Smooth muscle cell (in vitro differentiated cells): ENCODE results near the gene VPS13D. TPM values are rescaled to one million over a fixed set of nuclear protein-coding genes. Genes with fewer than 3 reads are reported as not detected.

Experiments
- DNase-seq: peaks from one replicate; lab custom pipeline; 2025; ENCODE audit not compliant: unreplicated experiment; lab: John Stamatoyannopoulos, UW
- H2AFZ ChIP-seq: fragments of 200-600 bp; sonication (generic); 2 replicates; pipeline ENCODE4 v1.6.0; 2016; ENCODE audit warnings: antibody characterized with exemption, low read depth, mild to moderate bottlenecking
- H3F3A ChIP-seq: fragments of 200-600 bp; sonication (generic); 2 replicates; pipeline ENCODE4 v1.6.0; 2017; ENCODE audit warnings: antibody characterized with exemption, low read depth
- H3K27ac ChIP-seq: fragments of 200-600 bp; sonication (generic); 2 replicates; pipeline ENCODE4 v1.5.1; 2016; ENCODE audit warnings: low read depth, mild to moderate bottlenecking
- H3K27me3 ChIP-seq: fragments of 200-600 bp; sonication (generic); 2 replicates; pipeline ENCODE4 v1.6.1; 2016; ENCODE audit warnings: low read depth, mild to moderate bottlenecking
- H3K36me3 ChIP-seq: fragments of 200-600 bp; sonication (generic); 2 replicates; pipeline ENCODE4 v1.5.1; 2016; ENCODE audit warnings: low read depth
- H3K4me1 ChIP-seq: fragments of 200-600 bp; sonication (generic); 2 replicates; pipeline ENCODE4 v1.5.1; 2016; ENCODE audit warnings: low read depth
- H3K4me2 ChIP-seq: fragments of 200-600 bp; sonication (generic); 2 replicates; pipeline ENCODE4 v1.6.0; 2016; ENCODE audit warnings: mild to moderate bottlenecking
- H3K4me3 ChIP-seq: fragments of 200-600 bp; sonication (generic); 2 replicates; pipeline ENCODE4 v1.5.1; 2016; ENCODE audit warnings: mild to moderate bottlenecking
- H3K79me2 ChIP-seq: fragments of 200-600 bp; sonication (generic); 2 replicates; pipeline ENCODE4 v1.6.0; 2016; ENCODE audit warnings: low read depth, mild to moderate bottlenecking
- H3K9ac ChIP-seq: fragments of 200-600 bp; sonication (generic); 2 replicates; pipeline ENCODE4 v1.6.0; 2016; ENCODE audit warnings: low read depth
- H3K9me3 ChIP-seq: fragments of 200-600 bp; sonication (generic); replicated peaks from 2 replicates; pipeline ENCODE4 v1.5.1; 2016; ENCODE audit warnings: low read depth
- H4K20me1 ChIP-seq: fragments of 200-600 bp; sonication (generic); 2 replicates; pipeline ENCODE4 v1.6.0; 2016; ENCODE audit warnings: low read depth
- CTCF ChIP-seq: fragments of 200-600 bp; sonication (generic); IDR thresholded peaks from 2 replicates; pipeline ENCODE4 v1.5.1; 2017; ENCODE audit warnings: borderline replicate concordance, mild to moderate bottlenecking, antibody characterized with exemption; ENCODE audit not compliant: insufficient read depth, poor library complexity, severe bottlenecking
- WGBS: methylation state at CpG from one replicate; pipeline ENCODE4 v1.1.7; 2016; ENCODE audit warnings: low lambda C conversion rate; 5-methylcytosine and 5-hydroxymethylcytosine counted together
- polyA plus RNA-seq: library from polyadenylated mRNA; unstranded; fragments of >200 nt; fragmentation: Nextera tagmentation; extraction: Ambion mirVana; gene quantifications from 2 replicates; pipeline ENCODE4 v1.2.1, GENCODE V29; 2016
- total RNA-seq: library from RNA; depleted of rRNA; stranded (reverse); fragments of >200 nt; gene quantifications from 2 replicates; pipeline ENCODE4 v1.2.3, GENCODE V29; 2014

VPS13D gene
- total and polyA plus RNA-seq, 2 experiments from 2014 or later = 3.5 to 20.0 TPM

GRCh38 chr1:12456979-12457378, 227.1 kb downstream of the VPS13D start:
- no peak overlapping the region for H2AFZ ChIP-seq
- H3K79me2 ChIP-seq = no peaks in the 10 kb centered on the region
- H3K4me1 ChIP-seq = peaks cover 13% of the 10 kb centered on the region
- H3K36me3 ChIP-seq = peaks cover 4% of the 10 kb centered on the region
- no peak overlapping the region for H3K4me2 ChIP-seq
- 53% methylated on average over 1 of the region's 1 CpG for WGBS
- no peak for TF ChIP-seq CTCF
- H3K4me3 ChIP-seq = no peak overlapping the region
- H4K20me1 ChIP-seq = no peaks in the 10 kb centered on the region
- H3K27me3 ChIP-seq = no peaks in the 10 kb centered on the region
- DNase-seq = no peak
- H3K9ac ChIP-seq = no peak overlapping the region
- no peaks in the 10 kb centered on the region for H3K9me3 ChIP-seq
- H3F3A ChIP-seq = no peaks in the 10 kb centered on the region
- no peak overlapping the region for H3K27ac ChIP-seq

- peaks cover 16% of the 10 kb centered on the region for H3K4me1 ChIP-seq
These were observed 227.9 kb downstream of the VPS13D start for GRCh38 chr1:12457771-12458170.

GRCh38 chr1:12458571-12458970, 228.7 kb downstream of the VPS13D start:
- no peak for TF ChIP-seq CTCF
- Histone ChIP-seq H4K20me1 (no peaks in the 10 kb centered on the region), H3K36me3 (peaks cover 4% of the 10 kb centered on the region), H3F3A (no peaks in the 10 kb centered on the region), H3K4me3 (no peak overlapping the region), H3K27me3 (no peaks in the 10 kb centered on the region), H3K4me2 (no peak overlapping the region), H2AFZ (no peak overlapping the region), H3K9me3 (no peaks in the 10 kb centered on the region), H3K4me1 (peaks cover 16% of the 10 kb centered on the region), H3K27ac (no peak overlapping the region), H3K9ac (no peak overlapping the region), H3K79me2 (no peaks in the 10 kb centered on the region)
- no peak for DNase-seq
- WGBS = 91% methylated on average over 1 of the region's 1 CpG

More at GRCh38 chr1:12457771-12458170, 227.9 kb downstream of the VPS13D start:
- Histone ChIP-seq H3K27me3 (no peaks in the 10 kb centered on the region), H3K4me3 (no peak overlapping the region), H3F3A (no peaks in the 10 kb centered on the region), H3K9ac (no peak overlapping the region), H4K20me1 (no peaks in the 10 kb centered on the region), H3K79me2 (no peaks in the 10 kb centered on the region), H3K4me2 (no peak overlapping the region), H3K36me3 (peaks cover 4% of the 10 kb centered on the region), H2AFZ (no peak overlapping the region), H3K9me3 (no peaks in the 10 kb centered on the region), H3K27ac (no peak overlapping the region)
- no peak for TF ChIP-seq CTCF
- 92% methylated on average over 4 of the region's 4 CpGs for WGBS
- DNase-seq = no peak

- H3K27ac ChIP-seq = no peak overlapping the region
- TF ChIP-seq CTCF = no peak
- no peak overlapping the region for H3K4me3 ChIP-seq
- no peak overlapping the region for H2AFZ ChIP-seq
- peaks cover 4% of the 10 kb centered on the region for H3K36me3 ChIP-seq
- H3K4me2 ChIP-seq = no peak overlapping the region
- H3K9ac ChIP-seq = no peak overlapping the region
- H3K79me2 ChIP-seq = no peaks in the 10 kb centered on the region
- no peak for DNase-seq
- H4K20me1 ChIP-seq = no peaks in the 10 kb centered on the region
- H3F3A ChIP-seq = no peaks in the 10 kb centered on the region
- peaks cover 16% of the 10 kb centered on the region for H3K4me1 ChIP-seq
- no peaks in the 10 kb centered on the region for H3K27me3 ChIP-seq
- no peaks in the 10 kb centered on the region for H3K9me3 ChIP-seq
- WGBS = 88% methylated on average over 6 of the region's 6 CpGs
These were observed 230.3 kb downstream of the VPS13D start for GRCh38 chr1:12460121-12460520.
